GM23338 (cell line): ENCODE results near the gene PDE7B. TPM values are rescaled to one million over a fixed set of nuclear protein-coding genes. Genes with fewer than 3 reads are reported as not detected.

Experiments
- ATAC-seq: fragments of 200-7000 bp; cut with Tn5 transposase; 3 replicates; pipeline ENCODE4 v1.9.1; 2020
- DNase-seq: peaks from one replicate; pipeline ENCODE4 v3.0.0-alpha.2; 2015; ENCODE audit warnings: low spot score
- H2AFZ ChIP-seq: fragments of 200-600 bp; sonication (generic); 2 replicates; pipeline ENCODE4 v1.8.0; 2016; ENCODE audit warnings: antibody characterized with exemption, mild to moderate bottlenecking, moderate library complexity
- H3F3A ChIP-seq: fragments of 200-600 bp; sonication (generic); replicated peaks from 2 replicates; pipeline ENCODE4 v1.8.0; 2017; ENCODE audit warnings: antibody characterized with exemption, mixed run types, low read depth
- H3K27ac ChIP-seq: fragments of 200-600 bp; sonication (generic); 2 replicates; pipeline ENCODE4 v1.6.1; 2016; ENCODE audit warnings: low read depth
- H3K27me3 ChIP-seq: fragments of 200-600 bp; sonication (generic); 2 replicates; pipeline ENCODE4 v1.8.0; 2016; ENCODE audit warnings: mild to moderate bottlenecking, mixed run types, moderate library complexity; ENCODE audit not compliant: insufficient read depth
- H3K36me3 ChIP-seq: fragments of 200-600 bp; sonication (generic); 2 replicates; pipeline ENCODE4 v1.8.0; 2016; ENCODE audit warnings: mild to moderate bottlenecking; ENCODE audit not compliant: insufficient read depth
- H3K4me1 ChIP-seq: fragments of 200-600 bp; sonication (generic); 2 replicates; pipeline ENCODE4 v1.8.0; 2016; ENCODE audit warnings: mild to moderate bottlenecking, moderate library complexity; ENCODE audit not compliant: insufficient read depth
- H3K4me2 ChIP-seq: fragments of 200-600 bp; sonication (generic); 2 replicates; pipeline ENCODE4 v1.7.1; 2017; ENCODE audit warnings: mixed run types
- H3K4me3 ChIP-seq: fragments of 200-600 bp; sonication (generic); 2 replicates; pipeline ENCODE4 v1.6.1; 2016; ENCODE audit warnings: mixed run types
- H3K79me2 ChIP-seq: fragments of 200-600 bp; sonication (generic); replicated peaks from 2 replicates; pipeline ENCODE4 v1.8.0; 2017; ENCODE audit warnings: mild to moderate bottlenecking; ENCODE audit not compliant: insufficient read depth
- H3K9me2 ChIP-seq: fragments of 200-600 bp; sonication (generic); 2 replicates; pipeline ENCODE4 v1.8.0; 2017; ENCODE audit not compliant: insufficient read depth
- H4K20me1 ChIP-seq: fragments of 200-600 bp; sonication (generic); replicated peaks from 2 replicates; pipeline ENCODE4 v1.8.0; 2017; ENCODE audit warnings: mild to moderate bottlenecking; ENCODE audit not compliant: insufficient read depth
- H3K27ac Mint-ChIP-seq: 2 replicates; pipeline ENCODE4 v1.8.0; 2020; ENCODE audit warnings: inconsistent platforms, mild to moderate bottlenecking, moderate library complexity, mixed read lengths
- H3K27me3 Mint-ChIP-seq: 3 replicates; pipeline ENCODE4 v1.8.0; 2022; ENCODE audit warnings: low read depth, mild to moderate bottlenecking, moderate library complexity, mixed read lengths, inconsistent platforms; ENCODE audit not compliant: insufficient read depth, poor library complexity
- H3K36me3 Mint-ChIP-seq: 3 replicates; pipeline ENCODE4 v1.8.0; 2021; ENCODE audit warnings: low read depth, mild to moderate bottlenecking, inconsistent platforms, moderate library complexity, mixed read lengths
- H3K4me1 Mint-ChIP-seq: 3 replicates; pipeline ENCODE4 v1.8.0; 2020; ENCODE audit warnings: mild to moderate bottlenecking, inconsistent platforms, mixed read lengths
- H3K4me3 Mint-ChIP-seq: 3 replicates; pipeline ENCODE4 v1.8.0; 2021; ENCODE audit warnings: moderate library complexity, mild to moderate bottlenecking, inconsistent platforms, mixed read lengths
- H3K9me3 Mint-ChIP-seq: 3 replicates; pipeline ENCODE4 v1.8.0; 2020; ENCODE audit warnings: moderate library complexity, mild to moderate bottlenecking, inconsistent platforms, mixed read lengths
- CREB1 ChIP-seq: fragments of 250-450 bp; sonication (Bioruptor Pico); IDR thresholded peaks from 2 replicates; pipeline ENCODE4 v1.5.0; 2020; ENCODE audit warnings: low read depth, mild to moderate bottlenecking, moderate library complexity
- EZH2 ChIP-seq: fragments of 200-600 bp; sonication (generic); IDR thresholded peaks from one replicate; pipeline ENCODE4 v1.8.0; 2017; ENCODE audit warnings: antibody characterized with exemption, mild to moderate bottlenecking, low read depth; ENCODE audit not compliant: unreplicated experiment
- JUNB ChIP-seq: IDR thresholded peaks from one replicate; pipeline ENCODE4 v1.6.1; 2016; ENCODE audit warnings: antibody characterized with exemption; ENCODE audit not compliant: unreplicated experiment
- NANOG ChIP-seq: IDR thresholded peaks from 2 replicates; pipeline ENCODE4 v1.6.1; 2016; ENCODE audit warnings: antibody characterized with exemption, borderline replicate concordance
- POLR2AphosphoS5 ChIP-seq: IDR thresholded peaks from 2 replicates; pipeline ENCODE4 v1.6.1; 2016; ENCODE audit warnings: antibody characterized with exemption, low read depth
- STAT1 ChIP-seq: IDR thresholded peaks from one replicate; pipeline ENCODE4 v1.6.1; 2016; ENCODE audit warnings: antibody characterized with exemption; ENCODE audit not compliant: unreplicated experiment
- ZNF114 ChIP-seq: fragments of 250-450 bp; sonication (Bioruptor Pico); IDR thresholded peaks from 2 replicates; pipeline ENCODE4 v1.5.0; 2020; ENCODE audit warnings: mild to moderate bottlenecking, moderate library complexity
- ZNF331 ChIP-seq: fragments of 250-450 bp; sonication (Bioruptor Pico); IDR thresholded peaks from 2 replicates; pipeline ENCODE4 v1.5.0; 2020; ENCODE audit warnings: low read depth, mild to moderate bottlenecking, moderate library complexity
- polyA plus RNA-seq: library from polyadenylated mRNA; unstranded; fragments of >200 nt; fragmentation: Nextera tagmentation; extraction: Ambion mirVana; gene quantifications from 2 replicates; pipeline ENCODE4 v1.2.1, GENCODE V29; 2016
- total RNA-seq: library from RNA; depleted of rRNA; stranded (reverse); fragments of >200 nt; shearing (Covaris generic); gene quantifications from 2 replicates; pipeline ENCODE4 v1.2.3, GENCODE V29; 2014
- TF ChIP-seq, protein P1 (sequence below): IDR thresholded peaks from 2 replicates; pipeline ENCODE4 v1.6.1; 2016; ENCODE audit warnings: antibody characterized with exemption
- TF ChIP-seq, protein P2 (sequence below): IDR thresholded peaks from one replicate; pipeline ENCODE4 v1.6.1; 2018; ENCODE audit warnings: antibody characterized with exemption; ENCODE audit not compliant: unreplicated experiment
- TF ChIP-seq, protein P3 (sequence below), 2 experiments: fragments of 200-600 bp in 1 of 2; sonication (generic) in 1 of 2; conservative IDR thresholded peaks; 2 replicates each; pipeline versions ENCODE4 v1.5.1 to v1.6.1; 2016 to 2017; ENCODE audit warnings: antibody characterized with exemption in 2 of 2, low read depth in 2 of 2, mild to moderate bottlenecking in 2 of 2, moderate library complexity in 1 of 2

Gene PDE7B
- total and polyA plus RNA-seq, 2 experiments from 2014 or later, result 0.07 TPM; not detected in 1

DNA sequence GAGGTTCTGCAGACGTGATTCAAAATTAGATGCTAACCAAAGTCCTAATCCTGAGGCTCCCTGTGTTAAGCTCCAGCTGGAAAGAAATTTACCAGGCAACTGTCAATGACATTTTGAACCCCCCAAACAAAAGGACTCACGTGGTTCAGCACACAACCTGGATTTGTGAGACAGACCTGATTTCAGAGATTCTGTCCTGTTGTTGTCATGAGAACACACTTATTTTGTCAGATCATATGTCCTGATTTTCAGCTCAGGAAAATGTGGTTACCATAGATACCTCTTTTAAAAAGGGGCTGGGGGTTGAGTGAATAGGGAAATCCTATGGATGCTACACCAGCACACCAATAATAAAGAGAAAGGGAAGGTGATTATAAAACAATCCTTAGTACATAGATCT lies 337.0 kb downstream of the PDE7B start:
- DNase-seq (no peak), ATAC-seq (no peak)
- H3K27ac ChIP-seq, result no peak overlapping the region
- TF ChIP-seq, protein P1, sequence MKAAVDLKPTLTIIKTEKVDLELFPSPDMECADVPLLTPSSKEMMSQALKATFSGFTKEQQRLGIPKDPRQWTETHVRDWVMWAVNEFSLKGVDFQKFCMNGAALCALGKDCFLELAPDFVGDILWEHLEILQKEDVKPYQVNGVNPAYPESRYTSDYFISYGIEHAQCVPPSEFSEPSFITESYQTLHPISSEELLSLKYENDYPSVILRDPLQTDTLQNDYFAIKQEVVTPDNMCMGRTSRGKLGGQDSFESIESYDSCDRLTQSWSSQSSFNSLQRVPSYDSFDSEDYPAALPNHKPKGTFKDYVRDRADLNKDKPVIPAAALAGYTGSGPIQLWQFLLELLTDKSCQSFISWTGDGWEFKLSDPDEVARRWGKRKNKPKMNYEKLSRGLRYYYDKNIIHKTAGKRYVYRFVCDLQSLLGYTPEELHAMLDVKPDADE, result no peak
- TF ChIP-seq JUNB (no peak), EZH2 (no peak), NANOG (no peak), STAT1 (no peak), ZNF331 (CRISPR knock-in tag) (no peak), POLR2AphosphoS5 (no peak), CREB1 (CRISPR knock-in tag) (no peak)
- TF ChIP-seq, protein P2, sequence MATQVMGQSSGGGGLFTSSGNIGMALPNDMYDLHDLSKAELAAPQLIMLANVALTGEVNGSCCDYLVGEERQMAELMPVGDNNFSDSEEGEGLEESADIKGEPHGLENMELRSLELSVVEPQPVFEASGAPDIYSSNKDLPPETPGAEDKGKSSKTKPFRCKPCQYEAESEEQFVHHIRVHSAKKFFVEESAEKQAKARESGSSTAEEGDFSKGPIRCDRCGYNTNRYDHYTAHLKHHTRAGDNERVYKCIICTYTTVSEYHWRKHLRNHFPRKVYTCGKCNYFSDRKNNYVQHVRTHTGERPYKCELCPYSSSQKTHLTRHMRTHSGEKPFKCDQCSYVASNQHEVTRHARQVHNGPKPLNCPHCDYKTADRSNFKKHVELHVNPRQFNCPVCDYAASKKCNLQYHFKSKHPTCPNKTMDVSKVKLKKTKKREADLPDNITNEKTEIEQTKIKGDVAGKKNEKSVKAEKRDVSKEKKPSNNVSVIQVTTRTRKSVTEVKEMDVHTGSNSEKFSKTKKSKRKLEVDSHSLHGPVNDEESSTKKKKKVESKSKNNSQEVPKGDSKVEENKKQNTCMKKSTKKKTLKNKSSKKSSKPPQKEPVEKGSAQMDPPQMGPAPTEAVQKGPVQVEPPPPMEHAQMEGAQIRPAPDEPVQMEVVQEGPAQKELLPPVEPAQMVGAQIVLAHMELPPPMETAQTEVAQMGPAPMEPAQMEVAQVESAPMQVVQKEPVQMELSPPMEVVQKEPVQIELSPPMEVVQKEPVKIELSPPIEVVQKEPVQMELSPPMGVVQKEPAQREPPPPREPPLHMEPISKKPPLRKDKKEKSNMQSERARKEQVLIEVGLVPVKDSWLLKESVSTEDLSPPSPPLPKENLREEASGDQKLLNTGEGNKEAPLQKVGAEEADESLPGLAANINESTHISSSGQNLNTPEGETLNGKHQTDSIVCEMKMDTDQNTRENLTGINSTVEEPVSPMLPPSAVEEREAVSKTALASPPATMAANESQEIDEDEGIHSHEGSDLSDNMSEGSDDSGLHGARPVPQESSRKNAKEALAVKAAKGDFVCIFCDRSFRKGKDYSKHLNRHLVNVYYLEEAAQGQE, result no peak
- TF ChIP-seq, protein P3, sequence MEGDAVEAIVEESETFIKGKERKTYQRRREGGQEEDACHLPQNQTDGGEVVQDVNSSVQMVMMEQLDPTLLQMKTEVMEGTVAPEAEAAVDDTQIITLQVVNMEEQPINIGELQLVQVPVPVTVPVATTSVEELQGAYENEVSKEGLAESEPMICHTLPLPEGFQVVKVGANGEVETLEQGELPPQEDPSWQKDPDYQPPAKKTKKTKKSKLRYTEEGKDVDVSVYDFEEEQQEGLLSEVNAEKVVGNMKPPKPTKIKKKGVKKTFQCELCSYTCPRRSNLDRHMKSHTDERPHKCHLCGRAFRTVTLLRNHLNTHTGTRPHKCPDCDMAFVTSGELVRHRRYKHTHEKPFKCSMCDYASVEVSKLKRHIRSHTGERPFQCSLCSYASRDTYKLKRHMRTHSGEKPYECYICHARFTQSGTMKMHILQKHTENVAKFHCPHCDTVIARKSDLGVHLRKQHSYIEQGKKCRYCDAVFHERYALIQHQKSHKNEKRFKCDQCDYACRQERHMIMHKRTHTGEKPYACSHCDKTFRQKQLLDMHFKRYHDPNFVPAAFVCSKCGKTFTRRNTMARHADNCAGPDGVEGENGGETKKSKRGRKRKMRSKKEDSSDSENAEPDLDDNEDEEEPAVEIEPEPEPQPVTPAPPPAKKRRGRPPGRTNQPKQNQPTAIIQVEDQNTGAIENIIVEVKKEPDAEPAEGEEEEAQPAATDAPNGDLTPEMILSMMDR (conservative IDR thresholded peaks at IDR 0.05; ENCODE audit: low read depth in 2 of 2), result no peak
- H3K4me1 ChIP-seq, result no peaks in the 10 kb centered on the region
- no peaks in the 10 kb centered on the region for H3K36me3 Mint-ChIP-seq
- H3K27ac Mint-ChIP-seq, result no peak overlapping the region
- no peak overlapping the region for H2AFZ ChIP-seq
- H3K27me3 ChIP-seq, result no peaks in the 10 kb centered on the region
- H3K4me3 Mint-ChIP-seq, result no peak overlapping the region
- H3K4me3 ChIP-seq, result no peak overlapping the region
- no peaks in the 10 kb centered on the region; the same call in 2 of the 3 replicates for H3K9me3 Mint-ChIP-seq
- H3K36me3 ChIP-seq, result no peaks in the 10 kb centered on the region
- H3K79me2 ChIP-seq, result no peaks in the 10 kb centered on the region
- no peak overlapping the region for H3K4me2 ChIP-seq
- H3K9me2 ChIP-seq, result no peaks in the 10 kb centered on the region
- H3F3A ChIP-seq, result no peaks in the 10 kb centered on the region
- no peaks in the 10 kb centered on the region for H4K20me1 ChIP-seq
- peaks cover 3% of the 10 kb centered on the region for H3K27me3 Mint-ChIP-seq
- H3K4me1 Mint-ChIP-seq, result no peaks in the 10 kb centered on the region

DNA sequence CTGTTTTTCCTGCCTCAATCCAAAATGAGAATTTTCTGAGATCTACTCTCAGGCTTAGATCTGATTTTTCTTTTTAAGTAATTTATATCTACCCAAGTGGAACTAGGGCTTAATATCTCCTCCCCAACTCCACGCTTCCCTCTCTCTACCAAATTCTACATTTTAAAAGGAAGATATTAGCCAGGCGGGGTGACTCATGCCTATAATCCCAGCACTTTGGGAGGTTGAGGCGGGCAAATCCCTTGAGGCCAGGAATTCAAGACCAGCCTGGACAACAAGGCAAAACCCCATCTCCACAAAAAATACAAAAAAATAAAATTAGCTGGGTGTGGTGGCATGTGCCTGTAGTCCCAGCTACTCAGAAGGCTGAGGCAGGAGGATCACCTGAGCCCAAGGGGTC lies 337.6 kb downstream of the PDE7B start:
- Histone ChIP-seq H3K27me3 (no peaks in the 10 kb centered on the region), H3K4me2 (no peak overlapping the region), H3K27ac (no peak overlapping the region), H3K36me3 (no peaks in the 10 kb centered on the region), H3K79me2 (no peaks in the 10 kb centered on the region), H3K9me2 (no peaks in the 10 kb centered on the region), H4K20me1 (no peaks in the 10 kb centered on the region), H3K4me3 (no peak overlapping the region), H3K4me1 (no peaks in the 10 kb centered on the region), H2AFZ (no peak overlapping the region), H3F3A (no peaks in the 10 kb centered on the region)
- Mint-ChIP-seq H3K4me3 (no peak overlapping the region), H3K36me3 (no peaks in the 10 kb centered on the region), H3K4me1 (no peaks in the 10 kb centered on the region), H3K27me3 (peaks cover 3% of the 10 kb centered on the region), H3K27ac (no peak overlapping the region), H3K9me3 (no peaks in the 10 kb centered on the region; the same call in 2 of the 3 replicates)
- DNase-seq (no peak), ATAC-seq (no peak)
- TF ChIP-seq JUNB (no peak), ZNF331 (CRISPR knock-in tag) (no peak), EZH2 (no peak), NANOG (no peak), CREB1 (CRISPR knock-in tag) (no peak), STAT1 (no peak), POLR2AphosphoS5 (no peak), ZNF114 (CRISPR knock-in tag) (no peak)
- TF ChIP-seq, protein P3 (conservative IDR thresholded peaks at IDR 0.05; ENCODE audit: low read depth in 2 of 2), result no peak
- TF ChIP-seq, protein P2, result no peak
